K562 (cell line): ENCODE measurements around the gene APC2. TPM values are rescaled to one million over a fixed set of nuclear protein-coding genes. Genes with fewer than 3 reads are reported as not detected.

Experiments
- ATAC-seq: fragments of 200-7000 bp; cut with Tn5 transposase; 3 replicates; pipeline ENCODE4 v1.9.1; 2020; ENCODE audit warnings: moderate library complexity
- BruUV-seq: library from RNA; stranded (reverse); fragments of 400-500 nt; replicated peaks from 2 replicates; lab custom pipeline; 2021; lab: Mats Ljungman, UMichigan
- CTCF ChIA-PET: fragments of 300-600 bp; formaldehyde crosslinking; extraction: SDS; loops from one replicate; lab custom pipeline; 2021; ENCODE audit warnings: low intra/inter-chr PET ratio; lab: Yijun Ruan, JAX
- POLR2A ChIA-PET: fragments of 300-600, 350-650 bp; sonication (Branson Sonifier 250); formaldehyde crosslinking; extraction: SDS; loops from one replicate; lab custom pipeline; 2021; ENCODE audit warnings: antibody characterized with exemption, inconsistent platforms; lab: Yijun Ruan, JAX
- DNase-seq, 4 experiments: peaks; one replicate each; pipeline versions ENCODE4 v3.0.0 to v3.0.0-alpha.2; 2011 to 2018; ENCODE audit warnings: low spot score in 3 of 4, mixed read lengths in 3 of 4; ENCODE audit errors: extremely low read depth in 1 of 4
- FAIRE-seq: peaks from 2 replicates; lab custom pipeline; 2011; peaks lifted over from hg19 to GRCh38; lab: Jason Lieb, UNC
- H2AFZ ChIP-seq: 2 replicates; pipeline ENCODE4 v1.6.0; 2011; ENCODE audit warnings: low read depth, low read length, control low read depth, inconsistent platforms
- H3K27ac ChIP-seq: fragments of 200-600 bp; 3 replicates; pipeline ENCODE4 v1.8.0; 2011; ENCODE audit warnings: low read depth, mild to moderate bottlenecking, control low read depth, inconsistent platforms, low read length, moderate library complexity, mixed read lengths; ENCODE audit errors: extremely low read depth
- H3K27me3 ChIP-seq, 2 experiments: fragments of 300-600 bp in 1 of 2; 2 replicates in 1 of 2; 3 replicates in 1 of 2; pipeline versions ENCODE4 v1.6.0 to v1.8.0; 2011; ENCODE audit warnings: inconsistent platforms in 2 of 2, low read length in 2 of 2, mild to moderate bottlenecking in 1 of 2, mixed read lengths in 1 of 2, moderate library complexity in 1 of 2; ENCODE audit not compliant: control insufficient read depth in 2 of 2, insufficient read depth in 2 of 2
- H3K36me3 ChIP-seq: fragments of 300-600 bp; 3 replicates; pipeline ENCODE4 v1.8.0; 2011; ENCODE audit warnings: mild to moderate bottlenecking, low read length, inconsistent platforms; ENCODE audit not compliant: control insufficient read depth, insufficient read depth
- H3K4me1 ChIP-seq, 2 experiments: fragments of 200-600 bp in 1 of 2; replicated peaks in 1 of 2; 2 replicates in 1 of 2; 3 replicates in 1 of 2; pipeline versions ENCODE4 v1.5.1 to v1.8.0; 2011; ENCODE audit warnings: inconsistent platforms in 2 of 2, low read length in 2 of 2, mild to moderate bottlenecking in 1 of 2, mixed read lengths in 1 of 2, moderate library complexity in 1 of 2; ENCODE audit not compliant: control insufficient read depth in 2 of 2, insufficient read depth in 2 of 2
- H3K4me2 ChIP-seq: 2 replicates; pipeline ENCODE4 v1.6.1; 2011; ENCODE audit warnings: low read length, control low read depth, inconsistent platforms, mixed read lengths; ENCODE audit not compliant: insufficient read depth
- H3K4me3 ChIP-seq: fragments of 200-600 bp; sonication (generic), shearing (Covaris generic); 2 replicates; pipeline ENCODE4 v1.5.1; 2016; ENCODE audit warnings: control low read depth, inconsistent platforms
- H3K79me2 ChIP-seq: fragments of 200-600 bp; 3 replicates; pipeline ENCODE4 v1.8.0; 2011; ENCODE audit warnings: low read length, inconsistent platforms; ENCODE audit not compliant: control insufficient read depth, insufficient read depth
- H3K9ac ChIP-seq, 2 experiments: 2 replicates each; pipeline versions ENCODE4 v1.6.0 to v1.6.1; 2011; ENCODE audit warnings: low read depth in 2 of 2, low read length in 2 of 2, control low read depth in 1 of 2, inconsistent platforms in 1 of 2, mild to moderate bottlenecking in 1 of 2, mixed read lengths in 1 of 2; ENCODE audit not compliant: insufficient read depth in 1 of 2
- H3K9me1 ChIP-seq: one replicate; pipeline ENCODE4 v1.6.0; 2011; ENCODE audit warnings: inconsistent platforms, mild to moderate bottlenecking, low read length, moderate library complexity; ENCODE audit not compliant: control insufficient read depth, insufficient read depth
- H3K9me3 ChIP-seq: replicated peaks from 2 replicates; pipeline ENCODE4 v1.5.1; 2011; ENCODE audit warnings: low read depth, low read length, inconsistent platforms; ENCODE audit not compliant: control insufficient read depth, insufficient read depth
- H4K20me1 ChIP-seq: replicated peaks from 2 replicates; pipeline ENCODE4 v1.6.1; 2011; ENCODE audit warnings: low read length, inconsistent platforms, mixed read lengths; ENCODE audit not compliant: control insufficient read depth, insufficient read depth
- ARID4B ChIP-seq: sonication (generic); formaldehyde crosslinking; IDR thresholded peaks from 2 replicates; pipeline ENCODE4 v1.8.0; 2022; ENCODE audit warnings: mild to moderate bottlenecking, missing genetic modification reagents
- KDM5B ChIP-seq: fragments of 200-600 bp; sonication (generic); IDR thresholded peaks from 2 replicates; pipeline ENCODE4 v1.6.1; 2012; ENCODE audit warnings: low read depth, mild to moderate bottlenecking, moderate library complexity, low read length, control low read depth, inconsistent platforms; ENCODE audit not compliant: insufficient replicate concordance
- POLR2G ChIP-seq: fragments of 200-400 bp; formaldehyde crosslinking; IDR thresholded peaks from 2 replicates; pipeline ENCODE4 v1.6.1; 2017; ENCODE audit warnings: low read depth, mild to moderate bottlenecking, antibody characterized with exemption, low read length, moderate library complexity
- RBM22 ChIP-seq: fragments of 200-400 bp; formaldehyde crosslinking; IDR thresholded peaks from 2 replicates; pipeline ENCODE4 v1.6.1; 2018; ENCODE audit warnings: low read length, low read depth; ENCODE audit not compliant: poor library complexity, severe bottlenecking
- ZBTB34 ChIP-seq: fragments of 250-450 bp; sonication (Bioruptor Pico); IDR thresholded peaks from 2 replicates; pipeline ENCODE4 v1.8.0; 2021; ENCODE audit warnings: mild to moderate bottlenecking, moderate library complexity
- WGBS: fragments of 100-300 bp; shearing (Covaris generic); methylation state at CpG from one replicate; pipeline ENCODE4 v1.1.6; 2016; ENCODE audit warnings: low coverage, mixed read lengths; ENCODE audit not compliant: insufficient coverage; ENCODE audit errors: missing lambda C conversion rate; 5-methylcytosine and 5-hydroxymethylcytosine counted together
- in situ Hi-C: fragments of 300-500 bp; cut with MboI; formaldehyde crosslinking; loops from 4 replicates; pipeline ENCODE4 v1.15.0; 2018; ENCODE audit warnings: inconsistent platforms, mixed read lengths
- intact Hi-C: fragments of 100-400 bp; cut with micrococcal nuclease; formaldehyde crosslinking; loops from 2 replicates; pipeline ENCODE4 v1.14.2; 2022
- polyA plus RNA-seq, 8 experiments: library from polyadenylated mRNA; depleted of rRNA in 4 of 8; stranded (reverse) in 5 of 8; unstranded in 3 of 8; fragments of >200 nt; fragmentation: Nextera tagmentation in 2 of 8; fragmentation: Illumina TruSeq in 1 of 8; extraction: Ambion mirVana in 2 of 8; extraction: Trizol in 1 of 8; gene quantifications; 2 replicates each; pipeline versions ENCODE4 v1.2.1 to v1.2.3, GENCODE V29; 2011 to 2014; ENCODE audit warnings: inconsistent platforms in 1 of 8, missing spikeins in 1 of 8
- total RNA-seq, 7 experiments: library from RNA; depleted of rRNA in 6 of 7; stranded (reverse); fragments of >200 nt in 6 of 7; fragmentation: Illumina TruSeq in 2 of 7; extraction: Trizol in 2 of 7; gene quantifications; 2 replicates each; pipeline versions ENCODE4 v1.2.1 to v1.2.3, GENCODE V29; 2011 to 2021; ENCODE audit warnings: low replicate concordance in 1 of 7

APC2 gene
- total and polyA plus RNA-seq, 9 of the 15 experiments (the other 6 are each of a cell fraction or from before 2014, with no cell fraction given) = 0.01 to 0.40 (median 0.05) TPM; not detected in 3

- ATAC-seq = no peak
- in situ Hi-C loops (no loop called here), intact Hi-C loops (no loop called here)
- peaks cover 92% of the 10 kb centered on the region for H3K36me3 ChIP-seq
- peak overlapping the region in 1 of 2 experiments; percentile 61; a peak in 2 of 4 replicates for H3K9ac ChIP-seq
- 96% methylated on average over 10 of the region's 14 CpGs for WGBS
- DNase-seq = no peak
- peaks cover 3% of the 10 kb centered on the region for H3K9me1 ChIP-seq
- H3K79me2 ChIP-seq = peaks cover 22% of the 10 kb centered on the region
- no peaks in the 10 kb centered on the region for H3K27me3 ChIP-seq
- peak; percentile 16 for TF ChIP-seq RBM22
- no peak for TF ChIP-seq KDM5B
- BruUV-seq = no TSS peak
- POLR2A ChIA-PET = interaction anchor here (1.0 to 1.2 kb wide), 2 partner anchors 8 to 13 kb away, joined by 4 to 5 read pairs; no protein-coding TSS in a partner anchor
- H3K9me3 ChIP-seq = no peaks in the 10 kb centered on the region
- H3K4me1 ChIP-seq = peaks cover 0 to 59% of the 10 kb centered on the region in 2 experiments; a peak in 2 of 5 replicates
- H4K20me1 ChIP-seq = peaks cover 15% of the 10 kb centered on the region
- no peak overlapping the region for H2AFZ ChIP-seq
- no peak for FAIRE-seq
- H3K27ac ChIP-seq = no peak overlapping the region
- H3K4me3 ChIP-seq = no peak overlapping the region
- H3K4me2 ChIP-seq = no peak overlapping the region
- CTCF ChIA-PET = no interaction called here
These were observed 20.2 kb upstream of the APC2 start for GRCh38 chr19:1429750-1430149.

- Histone ChIP-seq H2AFZ (no peak overlapping the region), H3K9ac (no peak overlapping the region), H3K4me1 (peaks cover 1 to 59% of the 10 kb centered on the region in 2 experiments; a peak in 4 of 5 replicates), H3K9me3 (no peaks in the 10 kb centered on the region), H3K36me3 (peaks cover 92% of the 10 kb centered on the region), H3K79me2 (peaks cover 18% of the 10 kb centered on the region), H4K20me1 (peaks cover 15% of the 10 kb centered on the region), H3K27ac (no peak overlapping the region), H3K27me3 (no peaks in the 10 kb centered on the region), H3K4me3 (no peak overlapping the region), H3K4me2 (no peak overlapping the region), H3K9me1 (peaks cover 3% of the 10 kb centered on the region)
- DNase-seq = no peak
- no TSS peak for BruUV-seq
- intact Hi-C loops (no loop called here), in situ Hi-C loops (no loop called here)
- 97% methylated on average over 9 of the region's 14 CpGs for WGBS
- no peak for ATAC-seq
- ChIA-PET CTCF (no interaction called here), POLR2A (interaction anchor here (7.0 kb wide), 1 partner anchor 14 kb away, joined by 52 read pairs; no protein-coding TSS in a partner anchor)
- no peak for FAIRE-seq
- TF ChIP-seq POLR2G = peak; percentile 57; the same call in 1 of the 2 replicates
- TF ChIP-seq ARID4B (CRISPR knock-in tag) = no peak
- peak; percentile 68 for TF ChIP-seq RBM22
- TF ChIP-seq ZBTB34 (CRISPR knock-in tag) = no peak
These were observed 19.7 kb upstream of the APC2 start for GRCh38 chr19:1430246-1430645.
